NCI-H2029 treated with DMSO at 0.1 percent for 48 hours (cell line): Measurements from ENCODE around the gene TMEM50A.
"Not testable (repeated sequence)": the region's sequence is repeated elsewhere in the genome, so short reads cannot be mapped to it uniquely, and the experiment has no call there.

Experiments used
- DNase-seq: peaks from one replicate; lab custom pipeline; 2025; lab: John Stamatoyannopoulos, UW

Gene TMEM50A

GRCh38 chr1:25336922-25337354 lies 1.2 kb upstream of the TMEM50A start:
- DNase-seq, result not testable (repeated sequence)

- not testable (repeated sequence) for DNase-seq
Observed at GRCh38 chr1:25337483-25338187, 499 bp upstream of the TMEM50A start.

- DNase-seq, result no peak
Observed at GRCh38 chr1:25338986-25339385, 852 bp downstream of the TMEM50A start.

- no peak for DNase-seq
Observed at GRCh38 chr1:25341746-25342145, 3.6 kb downstream of the TMEM50A start.

- DNase-seq, result no peak
Observed at GRCh38 chr1:25342846-25343245, 4.7 kb downstream of the TMEM50A start.

- no peak for DNase-seq
Observed at GRCh38 chr1:25343872-25344271, 5.7 kb downstream of the TMEM50A start.

GRCh38 chr1:25347556-25347955 lies 9.4 kb downstream of the TMEM50A start:
- no peak for DNase-seq

- no peak for DNase-seq
Observed at GRCh38 chr1:25349606-25350005, 11.5 kb downstream of the TMEM50A start.

GRCh38 chr1:25355841-25356395 lies 17.8 kb downstream of the TMEM50A start:
- DNase-seq, result no peak

- no peak for DNase-seq
Observed at GRCh38 chr1:25356441-25356840, 18.3 kb downstream of the TMEM50A start.

GRCh38 chr1:25356848-25357247 lies 18.7 kb downstream of the TMEM50A start:
- no peak for DNase-seq

GRCh38 chr1:25360596-25361581 lies 22.8 kb downstream of the TMEM50A start:
- DNase-seq, result no peak

GRCh38 chr1:25361901-25362300 lies 23.8 kb downstream of the TMEM50A start:
- DNase-seq, result no peak

GRCh38 chr1:25362634-25363559 lies 24.8 kb downstream of the TMEM50A start:
- not testable (repeated sequence) for DNase-seq

- DNase-seq, result no peak
Observed at GRCh38 chr1:25369241-25369640, 31.1 kb downstream of the TMEM50A start.

GRCh38 chr1:25369691-25370271 lies 31.6 kb downstream of the TMEM50A start:
- not testable (repeated sequence) for DNase-seq

- DNase-seq, result not testable (repeated sequence)
Observed at GRCh38 chr1:25371757-25372156, 33.6 kb downstream of the TMEM50A start.

- not testable (repeated sequence) for DNase-seq
Observed at GRCh38 chr1:25378367-25378766, 40.2 kb downstream of the TMEM50A start.

GRCh38 chr1:25382543-25382942 lies 44.4 kb downstream of the TMEM50A start:
- DNase-seq, result not testable (repeated sequence)

- not testable (repeated sequence) for DNase-seq
Observed at GRCh38 chr1:25383090-25383489, 45.0 kb downstream of the TMEM50A start.

- not testable (repeated sequence) for DNase-seq
Observed at GRCh38 chr1:25383875-25384274, 45.7 kb downstream of the TMEM50A start.
